Right renal cortex interstitium (tissue), 3 donors: Measurements from ENCODE around the gene MYO1E. TPM values are rescaled to one million over a fixed set of nuclear protein-coding genes. Genes with fewer than 3 reads are reported as not detected.
A peak's percentile ranks its signal among the peaks of the same experiment; 100 is the strongest.

Experiments used
- DNase-seq, 3 donors: peaks; one replicate each; pipeline ENCODE4 v3.0.0-alpha.2; 2013; ENCODE audit warnings: low read depth in 3 of 3, low spot score in 2 of 3
- polyA plus RNA-seq, 3 donors: library from polyadenylated mRNA; unstranded; fragments of 120-200 nt; gene quantifications; one replicate each; pipeline ENCODE4 v1.2.1, GENCODE V29; 2013; ENCODE audit not compliant: insufficient read length in 3 of 3

Gene MYO1E
- polyA plus RNA-seq, 3 donors = 160 to 180 (median 161) TPM

DNA sequence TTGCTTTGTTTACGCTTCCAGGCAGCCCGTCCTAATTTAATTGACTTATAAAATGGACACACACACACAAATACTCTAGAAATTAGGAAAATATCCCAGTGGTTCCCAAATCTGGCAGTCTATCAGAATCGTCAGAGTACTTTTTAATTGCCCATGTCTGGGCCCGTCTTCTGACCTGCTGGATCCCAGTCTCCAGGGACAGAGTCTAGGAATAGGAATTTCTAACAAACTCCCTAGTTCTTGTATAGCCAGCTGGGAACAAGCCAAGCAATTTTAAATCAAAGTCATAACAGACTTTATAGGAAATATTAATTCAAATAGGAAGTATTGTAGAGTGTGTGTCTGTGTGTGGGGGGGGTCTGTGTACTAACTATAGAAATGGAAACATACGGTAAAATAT is 132.6 kb downstream of the MYO1E start:
- no peak for DNase-seq

DNA sequence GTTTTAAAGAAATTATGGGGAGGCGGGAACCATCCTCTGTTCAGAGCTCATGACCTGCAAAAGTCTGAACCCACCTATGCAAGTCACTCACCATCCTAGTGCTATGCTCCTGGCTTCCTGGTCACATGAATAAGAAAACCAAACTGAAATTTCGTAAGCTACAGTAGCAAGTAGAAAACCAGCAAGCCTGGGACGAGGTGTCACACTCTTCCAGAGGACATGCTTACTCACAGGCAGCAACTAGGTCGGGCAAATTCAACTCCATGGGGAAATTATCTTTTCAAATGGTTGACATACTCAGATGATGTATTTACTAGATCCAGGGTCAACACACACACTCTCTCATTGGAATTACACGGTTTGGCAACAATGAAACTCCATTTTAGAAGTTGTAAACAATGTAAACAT is 134.7 kb downstream of the MYO1E start:
- DNase-seq = no peak

DNA sequence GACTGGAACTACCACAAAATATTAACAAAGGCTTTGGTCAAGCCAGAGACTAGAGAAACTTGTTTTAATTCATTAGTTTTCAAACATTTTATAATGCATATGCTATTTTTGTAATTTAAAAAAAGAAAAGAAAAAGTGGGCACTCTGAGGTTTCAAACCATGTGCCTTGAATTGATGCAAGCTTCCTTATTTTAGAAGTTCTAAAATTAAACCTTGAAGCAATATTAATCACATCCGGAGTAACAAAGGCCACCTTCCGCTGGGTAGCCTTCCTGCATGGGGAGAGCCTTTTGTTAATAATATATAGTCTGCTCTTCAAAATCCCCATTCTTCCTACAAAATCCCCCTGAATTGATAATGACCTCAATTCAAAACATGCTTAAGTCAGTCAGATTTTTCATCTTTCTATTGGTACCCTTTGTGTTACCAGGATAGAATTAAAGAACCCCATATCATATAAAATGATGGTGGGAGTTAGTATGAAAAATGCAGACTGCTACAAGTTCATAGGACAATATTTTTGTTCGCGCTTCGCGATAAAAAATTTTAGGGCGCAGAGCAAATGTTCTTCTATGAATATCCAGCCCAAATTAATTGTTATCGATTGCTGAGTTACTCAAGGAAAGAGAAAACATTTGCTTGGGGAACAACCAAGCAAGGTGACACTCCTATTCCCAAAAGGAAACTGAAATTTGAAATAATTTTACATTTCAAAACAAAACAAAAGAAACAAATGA is 135.4 kb downstream of the MYO1E start:
- no peak for DNase-seq

- no peak for DNase-seq
Observed at GRCh38 chr15:59236394-59236793, 136.3 kb downstream of the MYO1E start.

GRCh38 chr15:59232476-59232875 is 140.2 kb downstream of the MYO1E start:
- no peak for DNase-seq

DNA sequence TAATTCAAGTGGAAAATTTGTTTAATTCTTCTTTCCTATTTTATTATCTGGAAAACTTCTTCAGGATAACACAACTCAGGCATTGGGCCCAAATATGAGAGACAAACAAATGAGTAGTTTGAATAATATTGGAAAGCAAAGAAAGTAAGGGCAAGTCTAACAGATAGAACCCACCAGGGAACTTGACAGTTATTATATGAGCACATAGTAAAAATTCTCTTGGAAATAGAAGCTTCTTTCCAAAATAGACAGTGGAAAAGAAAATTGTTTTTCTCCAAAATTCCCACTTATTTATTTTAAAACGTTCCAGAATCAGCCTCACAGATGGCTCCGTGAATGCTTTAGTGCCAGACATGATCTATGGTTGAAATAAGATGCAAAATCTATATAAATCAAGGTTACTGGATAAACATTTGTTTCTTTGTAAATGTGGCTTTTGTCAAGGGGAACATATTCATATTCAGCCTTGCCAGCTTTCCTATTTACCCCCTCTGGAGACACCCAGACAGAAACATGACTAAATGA is 142.1 kb downstream of the MYO1E start:
- no peak for DNase-seq

GRCh38 chr15:59229453-59229852 is 143.2 kb downstream of the MYO1E start:
- DNase-seq = no peak

DNA sequence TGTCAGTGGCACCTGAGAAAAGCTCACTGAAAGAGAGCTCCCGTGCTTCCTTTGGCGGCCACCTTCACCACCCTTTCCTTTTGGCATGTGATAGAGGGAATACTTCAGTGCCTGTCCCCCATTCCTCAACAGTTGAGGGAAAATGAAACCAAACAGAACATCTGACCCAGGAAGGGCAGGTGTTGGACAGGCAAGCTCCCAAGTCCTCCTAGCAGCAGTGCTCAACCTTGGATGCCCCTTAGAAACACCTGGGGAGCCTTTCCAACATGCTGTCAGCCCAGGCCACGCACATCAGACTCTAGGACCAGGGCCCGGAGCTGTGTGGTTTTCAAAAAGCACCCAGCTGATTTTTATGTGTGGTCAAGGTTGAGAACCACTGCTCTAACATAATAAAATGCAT is 143.7 kb downstream of the MYO1E start:
- no peak for DNase-seq

- DNase-seq = no peak
Observed at GRCh38 chr15:59227021-59227420, 145.7 kb downstream of the MYO1E start.

GRCh38 chr15:59224474-59224873 is 148.2 kb downstream of the MYO1E start:
- no peak for DNase-seq

- no peak for DNase-seq
Observed at GRCh38 chr15:59223736-59224135, 148.9 kb downstream of the MYO1E start.

- DNase-seq = no peak
Observed at GRCh38 chr15:59222906-59223550, 149.6 kb downstream of the MYO1E start.

DNA sequence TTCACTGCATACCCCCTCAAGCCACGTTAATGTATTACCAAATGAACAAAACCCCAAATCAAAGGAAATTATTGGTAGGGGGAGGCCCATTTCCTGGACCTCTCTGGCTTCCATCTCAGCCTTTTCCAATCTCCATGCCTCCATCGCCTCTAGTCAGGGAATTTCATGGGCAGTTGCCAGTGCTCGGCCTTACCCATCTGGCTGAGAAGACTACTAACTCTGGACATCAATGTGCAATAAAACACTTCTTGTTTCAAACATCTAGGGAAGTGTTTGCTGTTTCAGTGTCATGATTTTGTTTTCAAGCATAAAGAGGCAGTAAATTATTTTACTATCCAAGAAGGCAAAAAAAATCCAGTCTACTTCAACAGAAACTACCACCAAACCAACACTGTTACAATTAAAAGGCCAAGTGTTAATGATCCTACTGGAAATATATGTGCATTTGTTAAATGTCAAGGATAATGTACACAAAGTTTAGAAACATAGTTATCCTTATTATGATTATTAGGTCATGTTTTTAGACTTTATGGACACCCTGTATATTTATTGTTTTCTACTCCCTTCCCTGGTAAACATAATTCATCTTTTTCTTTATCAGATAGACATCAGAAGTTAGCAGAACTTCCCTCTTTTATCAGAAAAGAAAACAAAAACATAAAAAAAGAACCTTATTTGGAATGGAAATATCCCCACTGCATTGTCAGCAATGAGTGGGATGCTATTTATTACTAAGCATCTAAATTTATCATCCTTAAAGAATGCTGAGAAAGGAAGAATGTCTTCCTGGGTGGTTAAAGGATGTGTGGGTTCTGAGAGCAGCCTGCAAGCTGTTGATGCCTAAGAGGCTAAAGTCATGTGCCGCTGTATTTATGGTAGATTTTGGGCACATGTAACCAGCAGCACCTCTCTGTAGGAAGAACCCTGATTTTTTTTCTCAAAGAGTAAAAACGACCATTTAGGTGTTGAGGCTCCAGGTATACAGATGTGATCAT is 150.9 kb downstream of the MYO1E start:
- peak in 1 of 3 donors; percentile 57 for DNase-seq

DNA sequence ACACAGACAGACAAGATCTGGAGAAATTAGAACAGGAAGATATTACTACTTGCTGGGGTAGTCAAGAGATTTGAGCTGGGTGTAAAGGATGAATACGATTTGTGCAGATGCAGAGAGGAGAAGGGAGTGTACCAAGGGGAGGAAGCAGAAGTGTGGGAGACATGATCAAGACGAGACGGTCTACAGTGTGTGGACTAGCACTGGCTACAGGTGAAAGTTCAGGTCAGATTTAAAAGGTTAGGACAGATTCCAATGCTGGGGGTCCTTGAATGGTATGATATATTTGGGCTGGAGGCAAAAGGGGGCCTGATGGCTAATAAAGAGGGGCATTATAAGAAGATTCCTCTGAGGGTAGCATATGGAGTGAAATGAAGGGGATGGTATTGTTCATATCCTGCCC is 154.0 kb downstream of the MYO1E start:
- no peak for DNase-seq

DNA sequence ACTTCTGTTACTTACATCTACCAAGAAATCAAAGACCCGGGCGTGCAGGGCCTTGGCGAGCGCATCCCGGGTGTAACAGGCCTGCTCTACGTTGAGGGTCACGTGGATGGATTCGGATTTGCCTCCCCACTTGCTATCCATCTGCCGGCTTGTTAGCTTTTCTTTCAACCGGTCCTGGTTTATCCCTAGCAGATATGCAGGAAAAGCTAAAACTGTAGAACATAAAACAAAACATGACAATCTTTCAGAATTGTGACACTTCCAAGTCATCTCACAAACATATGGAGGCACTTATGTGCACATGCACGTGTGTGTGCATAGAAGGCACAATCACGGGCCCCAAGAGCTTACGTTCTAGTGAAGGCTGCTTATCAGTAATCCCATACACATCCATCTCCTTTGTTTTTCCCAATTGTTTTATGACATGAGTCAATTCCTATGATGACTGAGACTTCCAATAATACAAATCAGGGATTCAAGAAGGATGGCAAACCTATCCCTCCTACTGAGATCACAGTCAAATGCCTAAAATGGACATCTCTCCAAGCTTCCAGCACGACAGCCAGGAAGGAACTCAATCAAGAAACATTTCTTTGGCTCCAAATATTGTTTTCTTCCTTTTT is 154.7 kb downstream of the MYO1E start:
- no peak for DNase-seq

DNA sequence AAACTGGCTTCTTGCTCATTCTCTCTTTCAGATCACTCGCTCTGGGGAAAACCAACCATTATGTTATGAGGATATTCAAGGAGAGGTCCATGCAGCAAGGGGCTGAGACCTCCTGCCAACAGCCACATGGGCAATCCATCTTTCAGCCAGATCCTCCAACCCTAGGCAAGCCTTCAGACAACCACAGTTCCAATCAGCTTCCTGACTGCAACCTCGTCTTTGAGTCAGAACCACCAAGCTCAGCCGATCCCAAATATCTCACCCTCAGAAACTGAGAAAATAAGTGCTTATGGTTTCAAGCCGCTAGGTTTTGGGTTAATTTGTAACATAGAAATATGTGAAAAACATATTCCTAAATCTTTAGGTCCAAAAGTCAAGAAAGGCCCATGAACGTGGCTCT is 155.8 kb downstream of the MYO1E start:
- no peak for DNase-seq

- DNase-seq = no peak
Observed at GRCh38 chr15:59210186-59210585, 162.5 kb downstream of the MYO1E start.

DNA sequence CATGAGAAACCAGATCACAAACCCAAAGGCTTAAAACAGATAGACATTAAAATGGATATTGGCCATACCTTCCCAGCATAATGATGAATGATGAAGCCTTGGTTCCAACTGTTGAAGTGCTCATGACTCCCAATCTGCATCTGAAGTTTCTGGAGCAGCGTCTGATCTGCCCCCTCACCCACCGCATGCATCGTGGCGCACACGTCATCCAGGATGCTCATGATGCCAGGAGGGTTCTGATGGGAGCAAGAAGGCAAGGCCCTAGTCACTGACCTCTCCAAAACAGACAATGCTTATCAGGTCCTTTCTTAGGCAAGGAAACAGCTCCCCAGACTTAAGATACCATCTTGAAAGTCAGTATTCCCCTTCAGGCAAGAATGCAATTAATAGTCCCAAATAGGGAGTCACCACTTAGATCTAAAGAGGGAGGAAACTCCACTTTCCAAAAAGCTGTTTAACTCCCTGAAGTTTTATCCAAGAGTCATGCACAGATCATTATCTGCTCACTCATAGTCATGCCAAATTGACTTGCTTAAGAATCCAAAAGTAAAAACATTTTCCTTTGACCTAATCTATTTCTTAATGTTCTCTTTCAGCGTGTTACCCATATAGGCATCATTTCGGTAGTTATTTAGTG is 163.9 kb downstream of the MYO1E start:
- DNase-seq = no peak

DNA sequence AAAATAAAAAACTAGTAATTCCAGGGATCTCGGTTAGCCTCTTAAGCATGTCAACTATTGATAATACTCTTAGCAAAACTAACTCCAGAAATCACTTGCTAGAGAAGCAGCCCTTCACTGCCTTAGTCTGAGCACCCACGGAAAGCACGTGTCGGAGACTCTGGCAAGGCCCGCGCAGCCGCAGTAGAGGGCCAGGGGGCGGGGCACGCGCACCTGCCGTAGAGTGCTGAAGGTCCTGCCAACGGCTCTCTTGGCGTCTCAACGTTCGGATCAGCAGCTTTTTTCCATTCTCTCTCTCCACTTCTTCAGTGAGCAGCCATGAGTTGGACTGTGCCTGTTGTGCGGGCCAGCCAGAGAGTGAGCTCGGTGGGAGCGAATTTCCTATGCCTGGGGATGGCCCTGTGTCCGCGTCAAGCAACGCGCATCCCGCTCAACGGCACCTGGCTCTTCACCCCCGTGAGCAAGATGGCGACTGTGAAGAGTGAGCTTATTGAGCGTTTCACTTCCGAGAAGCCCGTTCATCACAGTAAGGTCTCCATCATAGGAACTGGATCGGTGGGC is 166.0 kb downstream of the MYO1E start, which contains the start of gene LDHAL6B:
TSS of gene LDHAL6B (plus strand) at position 221 of the 561 bp plus-strand sequence. CDS start at position 319, 98 bp downstream.
- DNase-seq = no peak
